GM18519 (cell line): ENCODE measurements around the gene SERPINB6.
A peak's percentile ranks its signal among the peaks of the same experiment; 100 is the strongest.
"Not testable (repeated sequence)": the region's sequence is repeated elsewhere in the genome, so short reads cannot be mapped to it uniquely, and the experiment has no call there.

Source experiments
- ATAC-seq: cut with Tn5 transposase; IDR thresholded peaks from one replicate; pipeline ENCODE4 v1.9.1; 2021; ENCODE audit warnings: mild to moderate bottlenecking, moderate library complexity; ENCODE audit not compliant: unreplicated experiment, low FRiP score

SERPINB6 gene

DNA sequence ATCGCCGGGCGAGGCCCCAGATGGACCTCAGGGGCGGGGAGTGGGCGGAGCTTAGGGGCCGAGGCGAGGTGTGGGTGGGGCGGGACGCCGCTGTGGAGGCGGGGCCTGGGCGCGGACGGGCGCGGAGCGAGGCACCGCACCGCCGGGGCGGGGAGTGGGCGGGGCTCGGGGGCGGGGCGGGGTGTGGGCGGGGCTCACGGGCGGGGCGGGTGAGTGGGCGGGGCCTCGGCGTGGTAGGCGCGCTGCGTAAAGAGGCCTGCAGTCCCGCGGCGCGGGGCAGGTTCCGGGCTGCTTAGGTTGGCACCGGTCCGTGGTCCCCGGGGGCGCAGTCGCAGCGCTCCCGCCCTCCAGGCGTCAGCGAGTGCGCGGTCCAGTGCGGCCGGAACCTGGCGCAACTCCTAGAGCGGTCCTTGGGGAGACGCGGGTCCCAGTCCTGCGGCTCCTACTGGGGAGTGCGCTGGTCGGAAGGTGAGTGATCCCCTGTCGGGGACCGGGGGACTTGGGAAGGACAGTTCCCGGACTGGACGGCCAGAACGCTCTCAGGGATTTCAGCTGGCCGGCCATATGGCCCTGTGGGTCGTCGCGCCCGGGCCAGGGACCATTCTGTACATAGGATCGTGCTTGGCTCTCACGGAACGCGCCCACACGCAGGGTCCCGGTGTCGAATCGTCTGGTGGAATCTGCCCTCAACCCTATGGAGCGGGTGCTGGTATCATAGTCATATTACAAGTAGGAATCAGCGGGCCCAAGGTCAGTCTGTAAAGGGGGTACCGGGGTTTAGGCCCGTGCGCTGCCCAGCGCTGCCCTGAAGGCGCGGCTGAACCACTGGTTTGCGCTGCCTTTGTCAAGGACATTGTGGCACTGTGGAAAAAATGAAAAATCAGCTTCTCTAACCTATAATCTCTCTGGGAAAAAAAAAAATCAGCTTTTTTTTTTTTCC lies 28.5 kb upstream of the SERPINB6 start, which contains the start of gene NQO2:
Gene NQO2 (plus strand): TSS at position 277 of the 940 bp plus-strand sequence. CDS start 6,659 bp downstream, outside the sequence.
- peak; percentile 46 for ATAC-seq

DNA sequence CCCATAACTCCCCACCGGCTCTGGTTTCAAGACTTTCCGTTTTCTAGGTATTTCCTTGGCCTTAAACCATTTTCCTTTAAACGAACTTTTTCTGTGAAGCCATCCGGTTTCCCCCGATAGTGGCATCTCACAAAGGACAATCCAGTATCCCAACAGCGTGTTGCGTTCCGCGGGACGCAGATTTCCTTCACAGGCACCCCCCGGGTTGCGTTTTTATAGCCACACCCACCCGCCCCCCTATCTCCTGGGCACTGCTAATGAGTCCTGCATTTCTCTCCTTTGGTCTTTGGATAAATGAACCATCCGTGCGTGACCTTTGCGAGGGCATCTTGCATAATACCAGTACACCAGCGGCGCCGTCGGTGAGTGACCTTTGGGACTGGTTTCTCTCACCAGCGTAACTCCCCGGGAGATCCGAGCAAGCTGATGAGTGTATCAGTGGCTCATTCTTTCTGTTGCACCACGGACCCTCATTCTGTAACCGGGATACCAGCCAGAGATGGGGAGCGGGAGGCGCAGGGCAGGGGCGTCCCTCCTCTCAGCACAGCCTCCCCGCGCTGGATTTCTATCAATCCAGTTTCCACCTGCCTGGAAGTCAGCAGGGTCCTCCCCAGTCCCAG lies 27.7 kb upstream of the SERPINB6 start:
- no peak for ATAC-seq

DNA sequence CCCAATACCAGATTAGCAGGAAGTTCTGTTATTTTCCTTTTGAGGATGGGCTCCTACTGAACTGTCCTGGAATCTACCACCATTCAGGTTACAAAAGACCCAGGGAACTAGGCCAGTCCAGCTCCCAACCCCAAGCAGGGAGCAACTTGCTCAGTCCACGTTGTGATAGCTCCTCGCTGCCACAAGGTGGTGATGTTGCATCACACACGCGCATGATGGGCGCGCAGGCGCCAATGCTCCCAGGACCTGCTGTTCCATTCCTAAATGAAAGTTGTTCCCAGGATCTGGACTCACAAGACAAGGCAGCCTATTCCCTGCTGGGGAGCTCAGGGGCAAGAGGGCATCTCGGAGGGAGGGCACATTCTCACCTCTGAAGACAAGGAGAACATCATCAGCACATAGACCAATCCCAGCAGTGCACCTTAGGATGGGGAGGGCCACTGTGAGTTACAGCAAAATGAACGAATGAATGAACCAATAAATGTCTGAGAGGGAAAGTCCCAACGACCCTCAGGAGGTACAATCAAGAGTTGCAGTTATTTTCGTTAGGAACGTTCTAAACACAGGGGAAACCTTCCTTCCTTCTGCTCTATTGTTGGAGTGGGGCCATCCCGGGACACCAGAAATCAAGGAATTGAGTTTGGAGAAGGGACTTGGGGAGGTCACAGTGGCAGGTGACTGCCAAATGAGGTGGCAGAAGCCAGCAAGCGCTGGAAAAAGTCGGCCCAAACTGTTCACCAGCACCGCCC lies 27.1 kb upstream of the SERPINB6 start:
- not testable (repeated sequence) for ATAC-seq

DNA sequence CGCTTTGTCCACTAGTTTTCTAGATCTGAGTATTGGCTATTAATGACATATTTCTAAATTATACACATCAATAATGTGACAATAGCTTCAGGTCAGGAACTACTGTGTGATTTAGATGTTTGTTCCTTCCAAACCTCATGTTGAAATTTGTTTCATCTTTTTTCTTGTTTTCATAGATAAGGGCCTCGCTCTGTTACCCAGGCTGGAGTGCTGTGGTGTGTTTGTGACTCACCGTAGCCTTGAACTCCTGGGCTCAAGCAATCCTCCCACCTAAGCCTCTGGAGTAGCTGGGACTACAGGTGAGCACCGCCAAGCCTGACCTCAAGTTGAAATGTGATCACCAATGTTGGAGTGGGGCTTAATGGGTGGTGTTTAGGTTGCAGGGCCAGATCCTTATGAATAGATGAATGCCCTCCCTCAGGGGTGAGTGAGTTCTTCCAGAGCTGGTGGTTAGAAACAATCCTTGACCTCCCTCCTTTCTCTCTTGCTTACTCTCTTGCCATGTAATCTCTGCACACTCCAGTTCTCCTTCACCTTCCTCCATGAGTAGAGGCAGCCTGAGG lies 22.5 kb upstream of the SERPINB6 start:
- no peak for ATAC-seq

DNA sequence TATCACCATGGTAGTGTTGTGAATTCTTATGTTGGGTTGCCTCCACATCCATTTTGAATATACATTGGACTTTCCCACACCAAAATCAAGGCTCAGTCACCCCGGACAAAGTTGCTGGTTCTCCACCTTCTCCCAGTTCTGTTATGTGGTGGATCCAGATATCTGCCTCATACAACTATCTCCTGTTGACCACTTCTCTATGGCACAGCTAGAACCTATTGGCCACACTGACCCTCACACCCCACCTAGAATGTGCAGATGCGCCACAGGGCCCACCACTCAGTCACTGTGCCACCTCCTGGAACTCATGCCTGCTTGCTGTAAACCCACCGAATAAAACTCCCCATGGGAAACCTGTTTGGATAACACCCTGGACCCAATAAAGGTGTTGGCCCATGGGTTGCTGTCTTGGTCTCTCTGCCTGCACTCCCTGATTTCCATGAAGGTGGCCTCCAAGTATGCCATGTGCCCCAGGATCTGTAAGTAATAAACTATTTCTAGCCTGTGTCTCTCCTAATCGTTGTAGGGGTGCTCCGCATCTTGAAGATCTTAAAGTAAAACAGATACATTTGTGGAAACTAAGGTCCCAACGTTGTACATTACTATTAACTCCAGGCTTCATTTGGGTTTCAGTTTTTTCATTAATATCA lies 21.1 kb upstream of the SERPINB6 start:
- no peak for ATAC-seq

DNA sequence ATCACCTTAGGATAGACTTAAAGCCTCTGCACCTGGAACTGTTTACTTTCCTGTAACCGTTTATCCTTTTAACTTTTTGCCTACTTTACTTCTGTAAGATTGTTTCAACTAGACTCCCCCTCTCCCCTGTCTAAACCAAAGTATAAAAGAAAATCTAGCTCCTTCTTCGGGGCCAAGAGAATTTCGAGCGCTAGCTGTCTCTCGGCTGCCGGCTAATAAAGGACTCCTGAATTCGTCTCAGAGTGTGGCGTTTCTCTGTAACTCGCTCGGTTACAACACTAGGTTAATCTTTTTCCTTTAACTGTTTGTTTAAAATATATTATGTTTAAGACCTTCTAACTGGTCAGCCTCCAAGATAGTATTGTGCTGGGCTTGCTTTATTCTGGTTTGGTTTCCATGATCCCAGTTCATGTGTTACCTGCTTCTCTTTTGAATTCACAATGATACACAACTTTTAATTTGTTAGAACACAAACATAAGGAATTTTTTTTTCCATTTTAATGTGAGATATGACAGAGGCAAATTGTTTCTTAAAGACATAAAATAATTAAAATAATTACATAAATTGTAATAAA lies 19.7 kb upstream of the SERPINB6 start:
- ATAC-seq = no peak

DNA sequence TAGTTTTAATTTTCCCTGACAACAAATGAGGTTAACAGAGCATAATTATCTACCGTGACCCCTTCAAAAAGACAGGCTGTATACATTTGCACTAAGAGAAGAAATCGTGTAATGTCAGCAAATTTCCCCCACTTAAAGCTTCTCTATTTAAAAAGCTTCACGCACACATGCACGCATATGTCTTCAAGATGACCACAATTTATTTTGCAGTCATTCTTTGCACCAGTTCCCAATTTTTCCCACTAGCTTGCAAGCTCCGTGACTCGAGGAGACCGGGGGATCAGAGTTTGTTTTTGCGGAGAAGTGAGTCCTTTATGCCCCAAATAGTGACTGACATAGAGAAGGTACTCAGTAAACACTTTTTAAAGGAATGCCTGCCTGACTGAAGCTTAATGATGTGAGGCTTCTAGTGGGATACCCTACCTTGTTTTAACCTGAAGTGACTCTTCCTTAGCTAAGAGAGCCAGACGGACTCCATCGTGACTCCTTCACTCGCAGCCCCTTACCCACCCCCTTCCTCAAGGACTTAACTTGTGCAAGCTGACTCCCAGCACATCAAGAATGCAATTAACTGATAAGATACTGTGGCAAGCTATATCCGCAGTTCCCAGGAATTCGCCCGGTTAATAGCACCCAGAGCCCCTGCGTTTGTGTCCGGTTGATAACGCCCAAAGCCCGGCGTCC lies 19.0 kb upstream of the SERPINB6 start:
- ATAC-seq = no peak

DNA sequence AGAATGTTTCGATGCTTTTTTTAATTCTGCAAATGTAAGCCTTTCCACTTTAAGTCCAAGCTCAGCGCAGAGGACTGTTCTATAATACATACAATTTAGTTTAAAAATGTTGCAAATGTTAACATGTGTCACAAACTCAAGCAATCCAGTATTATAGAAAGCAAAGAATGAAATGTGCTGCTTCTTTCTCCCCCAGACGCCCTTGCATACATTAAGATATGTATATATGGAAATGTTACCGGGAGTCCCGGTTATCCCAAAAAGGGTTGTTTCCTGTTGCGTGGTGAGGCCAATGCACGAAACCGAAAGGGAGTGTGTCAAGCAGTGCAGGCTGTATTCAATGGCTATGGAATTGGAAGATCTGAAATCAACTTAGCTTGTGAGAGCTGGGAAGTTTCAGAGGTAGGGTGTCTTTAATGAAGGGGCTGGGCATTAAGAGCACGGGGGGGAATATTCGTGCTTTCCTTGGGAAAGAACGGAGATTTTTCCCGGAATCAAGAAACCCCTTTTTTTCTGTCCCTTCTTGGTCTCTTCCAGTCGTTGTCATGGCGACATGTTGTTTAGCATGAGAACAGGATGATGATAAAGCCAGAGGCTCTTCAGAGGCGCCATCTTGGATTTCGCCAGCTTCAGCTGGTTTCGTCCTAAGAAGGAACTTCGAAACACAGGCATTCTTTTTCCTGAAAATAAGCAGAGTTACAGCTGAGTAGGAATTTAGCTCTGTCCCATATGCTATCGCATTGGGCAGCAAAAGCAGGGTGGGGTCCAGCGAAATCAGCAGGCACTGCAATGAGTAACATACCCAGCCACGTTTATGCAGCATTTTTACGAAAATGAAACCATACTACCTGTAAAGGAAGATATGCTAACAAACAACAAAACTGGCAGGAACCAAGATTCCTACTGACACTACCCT lies 18.2 kb upstream of the SERPINB6 start:
- ATAC-seq = peak; percentile 46

DNA sequence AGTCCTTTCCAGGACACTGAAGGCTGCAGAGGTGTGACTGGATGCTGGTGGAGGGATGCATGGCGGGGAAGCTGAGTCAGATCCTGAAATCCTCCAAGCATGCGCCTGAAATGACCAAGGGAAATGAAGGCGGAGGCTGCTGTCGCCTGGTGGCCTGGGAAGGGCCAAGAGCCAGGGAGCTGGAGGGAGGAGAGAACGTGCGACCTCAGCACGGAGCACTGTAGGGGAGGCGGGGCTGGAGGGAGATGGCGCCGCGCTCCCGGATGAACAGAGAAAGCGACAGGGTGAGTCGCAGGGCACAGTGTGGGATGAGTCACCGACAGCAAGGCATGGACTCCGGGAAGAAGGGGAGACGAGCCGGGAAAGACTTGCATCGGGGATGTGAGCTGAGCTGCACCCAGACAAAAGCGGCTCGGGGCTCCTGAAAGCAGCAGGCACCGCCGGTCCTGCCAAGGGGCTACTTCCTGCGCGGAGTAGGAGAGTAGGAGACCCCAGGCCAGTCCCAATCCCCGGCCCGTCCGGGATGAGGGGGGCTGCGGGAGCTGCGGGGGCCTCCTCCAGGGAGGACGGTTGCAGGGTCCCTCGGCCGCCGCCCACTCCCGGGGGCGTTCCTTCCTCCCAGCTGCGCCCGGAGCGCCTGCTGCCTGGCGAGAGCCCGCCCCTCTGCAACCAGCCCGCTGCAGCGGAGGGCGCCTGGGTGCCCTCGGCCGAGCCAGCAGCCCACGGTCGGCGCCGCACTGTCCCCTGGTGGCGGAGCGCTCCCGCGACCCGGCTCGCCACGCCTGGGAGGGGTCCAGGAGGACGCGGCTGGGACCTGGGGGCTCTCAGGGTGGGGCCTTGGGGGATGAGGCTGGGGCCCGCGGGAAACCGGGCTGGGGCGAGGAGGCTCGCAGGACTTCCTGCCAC lies 17.3 kb upstream of the SERPINB6 start:
- peak; percentile 43 for ATAC-seq

DNA sequence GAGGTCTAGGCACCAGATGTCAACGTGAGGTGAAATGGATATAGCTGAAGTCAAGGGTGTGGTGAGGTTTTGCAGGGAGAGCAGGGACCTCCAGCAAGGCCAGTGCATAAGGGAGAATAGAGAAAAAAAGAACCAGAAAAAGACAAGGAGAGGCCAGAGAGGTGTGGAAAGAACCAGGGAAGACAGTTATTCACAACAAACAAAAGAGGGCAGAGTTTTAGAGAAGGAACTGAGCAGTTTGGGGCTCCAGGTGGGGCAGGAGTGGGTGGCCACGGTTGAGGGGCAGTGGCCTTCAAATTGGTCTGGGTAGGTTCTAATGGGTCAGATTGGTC lies 16.7 kb upstream of the SERPINB6 start:
- ATAC-seq = no peak

DNA sequence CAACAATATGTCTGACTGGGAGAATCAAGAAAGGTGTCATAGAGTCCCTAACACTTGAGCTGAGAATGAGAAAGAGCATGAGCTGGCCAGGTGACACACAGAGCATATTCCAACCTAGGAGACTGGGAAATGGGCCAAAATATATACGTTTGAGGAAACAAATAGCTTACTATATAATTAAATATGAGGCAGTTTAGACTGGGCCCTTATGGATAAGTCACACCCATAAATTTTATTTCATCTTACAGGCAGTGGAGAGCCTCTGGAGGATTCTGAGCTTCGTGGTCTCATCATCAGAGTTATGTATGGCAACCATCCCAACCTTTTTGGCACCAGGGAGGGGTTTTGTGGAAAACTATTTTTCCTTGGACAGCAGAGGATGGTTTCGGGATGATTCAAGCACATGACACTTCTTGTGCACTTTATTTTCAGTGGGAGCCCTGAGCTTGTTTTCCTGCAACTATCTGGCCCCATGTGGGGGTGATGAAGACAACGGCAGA lies 15.4 kb upstream of the SERPINB6 start:
- no peak for ATAC-seq

DNA sequence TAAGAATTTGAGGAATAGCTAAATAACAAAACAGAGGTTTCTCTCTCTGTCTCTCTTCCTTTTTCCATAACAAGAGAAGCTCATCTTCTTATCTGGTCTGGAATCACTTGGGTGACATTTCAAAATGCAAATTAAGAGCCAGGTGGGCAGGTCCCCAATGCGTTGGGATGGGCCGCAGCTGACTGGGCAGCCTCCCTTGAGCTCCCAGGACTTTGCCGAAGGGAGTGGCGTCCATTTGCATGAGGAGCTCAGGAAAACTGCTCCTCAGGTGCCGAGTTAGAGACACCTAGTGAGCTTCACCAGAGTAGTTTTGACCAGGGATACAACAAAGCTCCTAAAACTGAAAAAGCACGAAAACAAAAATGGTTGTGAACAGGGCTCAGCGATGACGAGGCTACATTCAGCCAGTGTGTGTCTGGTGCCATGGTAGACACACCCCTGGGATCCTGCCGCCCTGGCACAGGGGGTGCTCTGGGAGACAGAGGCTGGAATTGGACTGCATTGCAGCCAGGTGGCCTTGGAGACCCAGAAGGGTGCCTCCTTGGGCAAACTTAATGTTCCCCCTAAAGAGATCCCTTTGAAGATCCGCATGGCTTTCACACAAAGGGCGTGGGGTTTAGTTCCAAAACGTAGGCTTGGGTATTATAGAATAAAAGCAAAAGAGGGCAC lies 13.5 kb upstream of the SERPINB6 start:
- ATAC-seq = no peak

DNA sequence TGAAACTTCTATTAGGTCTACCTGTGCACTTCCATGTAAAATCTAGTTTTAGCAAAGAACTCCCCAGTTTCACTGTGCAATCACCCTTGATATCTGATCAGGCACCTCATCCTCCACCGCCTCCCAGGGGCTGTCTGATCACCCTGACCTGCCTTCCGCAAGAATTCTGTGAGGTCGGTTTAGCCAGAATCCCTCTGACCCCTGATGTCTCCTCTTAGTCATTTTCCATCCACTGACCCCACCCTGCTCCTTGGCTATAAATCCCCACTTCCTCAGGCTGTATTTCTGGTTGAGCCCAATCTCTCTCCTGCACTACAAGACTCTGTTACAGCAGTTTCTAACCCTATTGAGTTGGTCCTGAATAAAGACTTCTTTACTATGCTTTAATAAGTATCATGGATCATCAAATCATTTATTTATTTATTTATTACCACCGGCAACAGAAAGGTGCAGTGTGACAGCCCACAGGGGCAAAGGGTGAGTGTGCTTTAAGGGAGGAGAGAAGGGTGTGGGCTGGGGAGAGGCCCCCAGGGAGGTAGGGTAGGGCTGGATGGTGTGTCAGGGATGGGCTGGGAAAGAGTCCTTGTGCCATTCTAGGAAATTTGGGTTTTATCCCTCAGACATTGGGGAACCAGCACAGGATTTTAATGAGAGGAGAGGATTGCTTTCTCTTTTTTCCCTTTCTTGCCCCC lies 11.2 kb upstream of the SERPINB6 start:
- no peak for ATAC-seq

DNA sequence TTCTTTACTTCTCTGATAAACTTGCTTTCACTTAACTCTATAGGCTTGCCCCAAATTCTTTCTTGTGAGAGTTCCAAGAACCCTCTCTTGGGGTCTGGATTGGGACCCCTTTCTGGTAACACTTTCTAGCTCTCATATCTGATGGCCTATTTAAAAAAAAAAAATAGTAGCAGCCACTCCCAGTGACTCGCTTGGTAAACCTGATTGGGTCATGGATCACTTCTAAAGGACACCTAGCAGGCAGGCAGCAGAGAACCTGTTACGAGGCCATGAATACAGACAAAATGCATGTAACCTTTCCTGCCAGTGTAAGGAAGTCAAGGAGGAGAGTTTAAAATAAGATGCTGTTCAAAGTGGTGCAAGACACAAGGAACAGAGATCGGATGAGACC lies 9.1 kb upstream of the SERPINB6 start:
- ATAC-seq = no peak

DNA sequence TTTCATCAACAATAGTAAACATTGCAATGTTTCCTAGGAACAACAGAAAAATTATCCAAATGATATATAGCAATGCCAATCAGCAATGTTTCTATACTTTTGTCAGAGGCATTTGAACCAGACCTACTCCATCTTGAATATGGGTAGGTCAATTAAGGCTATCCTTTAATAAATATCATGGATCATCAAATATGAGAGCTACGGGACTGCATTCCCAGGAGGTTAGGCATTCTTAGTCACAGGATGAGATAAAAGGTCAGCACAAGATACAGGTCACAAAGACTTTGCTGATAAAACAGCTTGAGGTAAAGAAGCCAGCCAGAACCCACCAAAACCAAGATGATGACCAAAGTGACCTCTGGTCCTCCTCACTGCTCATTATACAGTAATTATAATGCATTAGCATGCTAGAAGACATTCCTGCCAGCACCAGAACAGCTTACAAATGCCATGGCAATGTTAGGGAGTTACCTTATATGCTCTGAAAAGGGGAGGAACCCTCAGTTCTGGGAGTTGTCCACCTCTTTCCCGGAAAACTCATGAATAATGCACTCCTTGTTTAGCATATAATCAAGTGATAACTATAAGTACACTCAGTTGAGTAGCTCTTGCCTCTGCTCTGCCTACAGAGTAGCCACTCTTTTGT lies 8.6 kb upstream of the SERPINB6 start:
- ATAC-seq = no peak

DNA sequence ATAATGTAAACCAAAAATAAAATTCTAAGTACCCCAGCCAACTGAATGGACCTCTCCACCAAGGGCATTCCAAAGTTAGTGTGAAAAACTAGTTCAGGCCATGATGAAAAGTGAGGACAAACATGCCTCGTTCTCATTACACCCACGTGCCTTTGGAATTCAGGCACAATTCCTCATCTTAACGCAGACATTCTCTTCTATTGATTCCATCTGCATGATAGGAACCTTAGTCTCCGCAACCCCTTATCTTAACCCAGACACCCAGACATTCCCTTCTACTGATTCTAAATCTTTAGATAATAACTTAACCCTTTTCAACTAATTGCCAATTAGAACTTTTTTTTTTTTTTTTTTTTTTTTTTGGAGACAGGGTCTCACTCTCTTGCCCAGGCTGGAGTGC lies 7.6 kb upstream of the SERPINB6 start:
- no peak for ATAC-seq
